GM12875 (cell line): ENCODE results near the gene NFAT5.

Source experiments
- H3K4me3 ChIP-seq: one replicate; pipeline ENCODE4 v1.5.1; 2011; ENCODE audit warnings: low read depth, low read length, control low read depth
- CTCF ChIP-seq: IDR thresholded peaks from 2 replicates; pipeline ENCODE4 v1.5.1; 2011; ENCODE audit warnings: low read depth, mild to moderate bottlenecking, control low read depth, inconsistent platforms, low read length, moderate library complexity, borderline replicate concordance; ENCODE audit not compliant: insufficient read depth

Gene NFAT5

GRCh38 chr16:69711115-69711740 lies 145.5 kb downstream of the NFAT5 start:
- no peak overlapping the region for H3K4me3 ChIP-seq
- no peak for TF ChIP-seq CTCF

- no peak for TF ChIP-seq CTCF
- H3K4me3 ChIP-seq, result no peak overlapping the region
Measured at GRCh38 chr16:69712277-69712676, 146.5 kb downstream of the NFAT5 start.

GRCh38 chr16:69712914-69713581 lies 147.3 kb downstream of the NFAT5 start:
- no peak overlapping the region for H3K4me3 ChIP-seq

GRCh38 chr16:69717066-69717465 lies 151.3 kb downstream of the NFAT5 start:
- TF ChIP-seq CTCF, result no peak
- no peak overlapping the region for H3K4me3 ChIP-seq

More at GRCh38 chr16:69712914-69713581, 147.3 kb downstream of the NFAT5 start:
- no peak for TF ChIP-seq CTCF

GRCh38 chr16:69718111-69718764 lies 152.5 kb downstream of the NFAT5 start:
- TF ChIP-seq CTCF, result no peak
- H3K4me3 ChIP-seq, result no peak overlapping the region

- TF ChIP-seq CTCF, result no peak
- no peak overlapping the region for H3K4me3 ChIP-seq
Measured at GRCh38 chr16:69720822-69721430, 155.2 kb downstream of the NFAT5 start.
